Progenitor cell of endocrine pancreas (in vitro differentiated cells): Measurements from ENCODE around the gene RPS27. TPM values are rescaled to one million over a fixed set of nuclear protein-coding genes. Genes with fewer than 3 reads are reported as not detected.
A peak's percentile ranks its signal among the peaks of the same experiment; 100 is the strongest.

ENCODE experiments used
- DNase-seq: peaks from one replicate; pipeline ENCODE4 v3.0.0; 2021; ENCODE audit warnings: low spot score; ENCODE audit not compliant: unreplicated experiment
- H3K27ac Mint-ChIP-seq: 2 replicates; pipeline ENCODE4 v1.8.0; 2021; ENCODE audit warnings: mild to moderate bottlenecking, moderate library complexity, mixed read lengths
- H3K27me3 Mint-ChIP-seq: 2 replicates; pipeline ENCODE4 v1.8.0; 2021; ENCODE audit warnings: mixed read lengths
- H3K36me3 Mint-ChIP-seq: 2 replicates; pipeline ENCODE4 v1.8.0; 2022; ENCODE audit warnings: mixed read lengths; ENCODE audit not compliant: insufficient read depth
- H3K4me1 Mint-ChIP-seq: 2 replicates; pipeline ENCODE4 v1.8.0; 2021; ENCODE audit warnings: low read depth, mixed read lengths
- H3K4me3 Mint-ChIP-seq: 2 replicates; pipeline ENCODE4 v1.8.0; 2021; ENCODE audit warnings: low read depth, mild to moderate bottlenecking, moderate library complexity, mixed read lengths
- H3K9me3 Mint-ChIP-seq: 2 replicates; pipeline ENCODE4 v1.8.0; 2021; ENCODE audit warnings: low read depth, mixed read lengths
- total RNA-seq: library from RNA; stranded (reverse); gene quantifications from 2 replicates; pipeline ENCODE4 v1.2.1, GENCODE V29; 2021
- TF ChIP-seq, protein P1 (sequence below): fragments of 200-600 bp; sonication (generic); IDR thresholded peaks from one replicate; pipeline ENCODE4 v1.5.0; 2021; ENCODE audit warnings: antibody characterized with exemption, mild to moderate bottlenecking; ENCODE audit not compliant: unreplicated experiment

The RPS27 gene
- total RNA-seq, 1 donor from 2014 or later: 2,294 TPM

DNA sequence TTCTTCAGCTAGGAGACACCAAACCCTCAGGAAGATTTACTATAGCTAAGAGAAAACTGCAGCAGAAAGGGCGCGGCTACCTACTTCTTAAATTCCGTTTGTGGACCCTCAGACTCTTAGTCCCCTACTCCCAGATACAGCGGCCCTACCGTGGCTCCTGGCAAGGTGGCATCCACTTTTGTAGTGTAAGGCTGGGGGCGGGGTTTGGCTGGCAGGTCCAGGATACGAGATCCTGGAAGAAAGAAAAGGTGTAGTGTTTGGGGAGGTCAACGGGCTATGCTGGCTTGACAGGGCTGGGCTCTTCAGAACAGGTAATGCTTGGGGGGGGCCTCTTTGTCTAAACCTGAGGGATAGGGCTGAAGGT lies 22.6 kb upstream of the RPS27 start:
- Mint-ChIP-seq H3K36me3 (no peaks in the 10 kb centered on the region), H3K27ac (peak overlapping the region; percentile 96), H3K9me3 (no peaks in the 10 kb centered on the region), H3K4me1 (peaks cover 31% of the 10 kb centered on the region), H3K27me3 (no peaks in the 10 kb centered on the region), H3K4me3 (peak overlapping the region; percentile 78)
- no peak for DNase-seq
- TF ChIP-seq, protein P1, sequence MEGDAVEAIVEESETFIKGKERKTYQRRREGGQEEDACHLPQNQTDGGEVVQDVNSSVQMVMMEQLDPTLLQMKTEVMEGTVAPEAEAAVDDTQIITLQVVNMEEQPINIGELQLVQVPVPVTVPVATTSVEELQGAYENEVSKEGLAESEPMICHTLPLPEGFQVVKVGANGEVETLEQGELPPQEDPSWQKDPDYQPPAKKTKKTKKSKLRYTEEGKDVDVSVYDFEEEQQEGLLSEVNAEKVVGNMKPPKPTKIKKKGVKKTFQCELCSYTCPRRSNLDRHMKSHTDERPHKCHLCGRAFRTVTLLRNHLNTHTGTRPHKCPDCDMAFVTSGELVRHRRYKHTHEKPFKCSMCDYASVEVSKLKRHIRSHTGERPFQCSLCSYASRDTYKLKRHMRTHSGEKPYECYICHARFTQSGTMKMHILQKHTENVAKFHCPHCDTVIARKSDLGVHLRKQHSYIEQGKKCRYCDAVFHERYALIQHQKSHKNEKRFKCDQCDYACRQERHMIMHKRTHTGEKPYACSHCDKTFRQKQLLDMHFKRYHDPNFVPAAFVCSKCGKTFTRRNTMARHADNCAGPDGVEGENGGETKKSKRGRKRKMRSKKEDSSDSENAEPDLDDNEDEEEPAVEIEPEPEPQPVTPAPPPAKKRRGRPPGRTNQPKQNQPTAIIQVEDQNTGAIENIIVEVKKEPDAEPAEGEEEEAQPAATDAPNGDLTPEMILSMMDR: no peak

DNA sequence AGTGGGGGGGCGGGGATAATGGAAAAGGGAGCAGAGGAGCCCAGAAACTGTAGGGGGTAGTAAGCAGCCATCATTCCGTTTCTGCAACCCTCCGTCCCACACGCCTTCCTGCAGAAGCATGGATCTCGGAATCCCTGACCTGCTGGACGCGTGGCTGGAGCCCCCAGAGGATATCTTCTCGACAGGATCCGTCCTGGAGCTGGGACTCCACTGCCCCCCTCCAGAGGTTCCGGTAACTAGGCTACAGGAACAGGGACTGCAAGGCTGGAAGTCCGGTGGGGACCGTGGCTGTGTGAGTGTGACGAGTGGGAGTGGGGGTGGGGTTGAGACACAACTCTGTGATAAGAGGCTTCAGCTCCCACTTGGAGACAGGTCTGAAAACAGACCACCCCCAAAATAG lies 22.2 kb upstream of the RPS27 start:
- H3K4me3 Mint-ChIP-seq: peak overlapping the region; percentile 78
- DNase-seq: no peak
- TF ChIP-seq, protein P1: no peak
- no peaks in the 10 kb centered on the region for H3K27me3 Mint-ChIP-seq
- H3K4me1 Mint-ChIP-seq: peaks cover 31% of the 10 kb centered on the region
- H3K9me3 Mint-ChIP-seq: no peaks in the 10 kb centered on the region
- H3K36me3 Mint-ChIP-seq: peaks cover under 1% of the 10 kb centered on the region
- H3K27ac Mint-ChIP-seq: peak overlapping the region; percentile 96

DNA sequence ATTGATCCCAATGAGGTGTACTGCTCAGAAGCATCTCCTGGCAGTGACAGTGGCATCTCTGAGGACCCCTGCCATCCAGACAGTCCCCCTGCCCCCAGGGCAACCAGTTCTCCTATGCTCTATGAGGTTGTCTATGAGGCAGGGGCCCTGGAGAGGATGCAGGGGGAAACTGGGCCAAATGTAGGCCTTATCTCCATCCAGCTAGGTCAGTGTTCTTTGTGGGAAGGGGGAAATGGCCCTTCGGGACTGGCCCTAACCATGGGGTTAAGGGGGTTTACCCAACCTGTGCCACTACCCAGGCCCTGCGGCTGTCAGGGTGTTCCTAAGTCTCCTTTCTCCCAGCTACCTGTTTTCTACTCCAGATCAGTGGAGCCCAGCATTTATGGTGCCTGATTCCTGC lies 21.6 kb upstream of the RPS27 start:
- peak overlapping the region; percentile 96 for H3K27ac Mint-ChIP-seq
- TF ChIP-seq, protein P1: no peak
- no peaks in the 10 kb centered on the region for H3K27me3 Mint-ChIP-seq
- H3K4me3 Mint-ChIP-seq: peak overlapping the region; percentile 78
- H3K4me1 Mint-ChIP-seq: peaks cover 27% of the 10 kb centered on the region
- H3K9me3 Mint-ChIP-seq: no peaks in the 10 kb centered on the region
- DNase-seq: no peak
- peaks cover 2% of the 10 kb centered on the region for H3K36me3 Mint-ChIP-seq

DNA sequence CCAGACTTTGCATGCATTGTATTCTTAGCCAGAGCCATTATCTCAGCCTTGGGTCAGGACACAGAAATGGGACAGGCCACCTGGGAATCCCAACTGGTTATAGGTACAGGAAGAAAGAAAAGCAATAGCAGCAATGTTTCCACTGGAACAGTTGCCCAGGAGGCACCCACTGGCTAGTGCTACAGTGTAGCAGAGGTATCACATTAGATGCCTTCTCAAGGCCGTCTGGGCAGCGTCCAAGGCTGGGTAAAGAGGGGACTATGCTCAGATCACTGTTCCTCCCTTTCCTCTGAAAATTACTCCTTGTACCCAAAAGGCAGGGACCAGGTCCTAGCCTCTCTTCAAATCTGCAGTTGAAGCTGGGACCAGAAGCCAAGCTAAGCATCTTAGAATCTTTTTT lies 20.2 kb upstream of the RPS27 start:
- Mint-ChIP-seq H3K27ac (no peak overlapping the region), H3K4me1 (peaks cover 23% of the 10 kb centered on the region), H3K27me3 (no peaks in the 10 kb centered on the region), H3K4me3 (no peak overlapping the region), H3K36me3 (peaks cover 3% of the 10 kb centered on the region), H3K9me3 (no peaks in the 10 kb centered on the region)
- TF ChIP-seq, protein P1: no peak
- no peak for DNase-seq

DNA sequence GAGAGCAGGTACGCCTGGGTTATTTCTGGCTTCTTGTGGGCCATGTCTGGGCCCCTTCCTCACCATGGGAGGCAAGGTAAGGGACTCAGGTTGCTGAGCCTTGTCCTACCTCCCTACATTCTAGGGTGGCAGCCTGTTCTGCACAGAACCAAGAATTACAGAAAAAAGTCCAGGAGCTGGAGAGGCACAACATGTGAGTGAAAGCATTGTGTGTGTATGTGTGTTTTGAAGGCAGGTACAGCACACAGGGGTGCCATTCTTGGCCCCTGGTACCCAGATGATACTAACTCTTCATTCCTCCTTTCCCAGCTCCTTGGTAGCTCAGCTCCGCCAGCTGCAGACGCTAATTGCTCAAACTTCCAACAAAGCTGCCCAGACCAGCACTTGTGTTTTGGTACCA lies 17.5 kb upstream of the RPS27 start:
- no peak overlapping the region for H3K4me3 Mint-ChIP-seq
- H3K9me3 Mint-ChIP-seq: no peaks in the 10 kb centered on the region
- TF ChIP-seq, protein P1: no peak
- peaks cover 25% of the 10 kb centered on the region for H3K4me1 Mint-ChIP-seq
- no peaks in the 10 kb centered on the region for H3K27me3 Mint-ChIP-seq
- peaks cover 3% of the 10 kb centered on the region for H3K36me3 Mint-ChIP-seq
- peak overlapping the region; percentile 56 for H3K27ac Mint-ChIP-seq
- no peak for DNase-seq
